Measurements from ENCODE around the gene PARP8. TPM values are rescaled to one million over a fixed set of nuclear protein-coding genes. Genes with fewer than 3 reads are reported as not detected.

PARP8 gene
- total RNA-seq, 2 donors from 2014 or later = 5.4 to 6.7 TPM

- DNase-seq = no peak
- TF ChIP-seq CTCF (IDR thresholded peaks at IDR 0.05) = no peak
- Histone ChIP-seq H3K4me1 (no peaks in the 10 kb centered on the region), H3K9ac (ENCODE audit: low read depth in 2 of 2, low read length in 2 of 2) (no peak overlapping the region), H3K27me3 (no peaks in the 10 kb centered on the region), H3K36me3 (no peaks in the 10 kb centered on the region), H3K9me3 (no peaks in the 10 kb centered on the region), H3K4me3 (no peak overlapping the region), H3K27ac (no peak overlapping the region)
- intact Hi-C loops (cut with DNase I) = no loop called here
Measured at GRCh38 chr5:50749181-50749580, 82.7 kb downstream of the PARP8 start.

- Histone ChIP-seq H3K4me3 (no peak overlapping the region), H3K9me3 (no peaks in the 10 kb centered on the region), H3K27ac (no peak overlapping the region), H3K4me1 (no peaks in the 10 kb centered on the region), H3K36me3 (no peaks in the 10 kb centered on the region), H3K27me3 (no peaks in the 10 kb centered on the region), H3K9ac (ENCODE audit: low read depth in 2 of 2, low read length in 2 of 2) (no peak overlapping the region)
- intact Hi-C loops (cut with DNase I) = loop anchor here (10.0 kb wide), 1 partner anchor 235 kb away; no protein-coding TSS in a partner anchor
- no peak for TF ChIP-seq CTCF (IDR thresholded peaks at IDR 0.05)
- DNase-seq = no peak
Measured at GRCh38 chr5:50749873-50750272, 83.4 kb downstream of the PARP8 start.

- intact Hi-C loops (cut with DNase I) = loop anchor here (10.0 kb wide), 1 partner anchor 236 kb away; no protein-coding TSS in a partner anchor
- peak; percentile 73 for TF ChIP-seq CTCF (IDR thresholded peaks at IDR 0.05)
- no peak overlapping the region for H3K4me3 ChIP-seq
- no peaks in the 10 kb centered on the region for H3K9me3 ChIP-seq
- H3K4me1 ChIP-seq = no peaks in the 10 kb centered on the region
- H3K27me3 ChIP-seq = no peaks in the 10 kb centered on the region
- H3K36me3 ChIP-seq = no peaks in the 10 kb centered on the region
- H3K9ac ChIP-seq (ENCODE audit: low read depth in 2 of 2, low read length in 2 of 2) = no peak overlapping the region
- no peak overlapping the region for H3K27ac ChIP-seq
- peak; percentile 27 for DNase-seq
Measured at GRCh38 chr5:50751064-50751657, 84.7 kb downstream of the PARP8 start.

GRCh38 chr5:50752800-50753199, 86.4 kb downstream of the PARP8 start:
- Histone ChIP-seq H3K36me3 (no peaks in the 10 kb centered on the region), H3K9me3 (no peaks in the 10 kb centered on the region), H3K4me3 (no peak overlapping the region), H3K27ac (no peak overlapping the region), H3K27me3 (no peaks in the 10 kb centered on the region), H3K4me1 (no peaks in the 10 kb centered on the region), H3K9ac (ENCODE audit: low read depth in 2 of 2, low read length in 2 of 2) (no peak overlapping the region)
- intact Hi-C loops (cut with DNase I) = loop anchor here (10.0 kb wide), 1 partner anchor 238 kb away; no protein-coding TSS in a partner anchor
- TF ChIP-seq CTCF (IDR thresholded peaks at IDR 0.05) = no peak
- no peak for DNase-seq

- no peak for DNase-seq
- Histone ChIP-seq H3K9ac (ENCODE audit: low read depth in 2 of 2, low read length in 2 of 2) (no peak overlapping the region), H3K27ac (no peak overlapping the region), H3K9me3 (no peaks in the 10 kb centered on the region), H3K4me1 (no peaks in the 10 kb centered on the region), H3K4me3 (no peak overlapping the region), H3K27me3 (no peaks in the 10 kb centered on the region), H3K36me3 (no peaks in the 10 kb centered on the region)
- no peak for TF ChIP-seq CTCF (IDR thresholded peaks at IDR 0.05)
- intact Hi-C loops (cut with DNase I) = loop anchor here (10.0 kb wide), 1 partner anchor 245 kb away; no protein-coding TSS in a partner anchor
Measured at GRCh38 chr5:50759526-50760270, 93.3 kb downstream of the PARP8 start.

Measured in colonic mucosa (tissue), 4 donors.